Upper lobe of left lung (tissue), 4 donors: Measurements from ENCODE around the gene ARHGDIA.

ENCODE experiments used
- EP300 ChIP-seq, 4 donors: sonication (generic); formaldehyde crosslinking; IDR thresholded peaks; one replicate each; pipeline ENCODE4 v1.5.1; 2017; ENCODE audit warnings: antibody characterized with exemption in 4 of 4, control low read depth in 2 of 4
- POLR2A ChIP-seq, 4 donors: fragments of 450-650 bp; IDR thresholded peaks; one replicate each; pipeline ENCODE4 v1.5.1; 2016 to 2017; ENCODE audit warnings: antibody characterized with exemption in 4 of 4, mild to moderate bottlenecking in 2 of 4
- TF ChIP-seq, protein P1 (sequence below), 6 experiments: fragments of 450-650 bp in 4 of 6; fragments of 200-600 bp in 2 of 6; sonication (generic) in 2 of 6; IDR thresholded peaks; one replicate each; pipeline ENCODE4 v1.5.1; 2016 to 2019; ENCODE audit warnings: antibody characterized with exemption in 6 of 6

- TF ChIP-seq, protein P1, sequence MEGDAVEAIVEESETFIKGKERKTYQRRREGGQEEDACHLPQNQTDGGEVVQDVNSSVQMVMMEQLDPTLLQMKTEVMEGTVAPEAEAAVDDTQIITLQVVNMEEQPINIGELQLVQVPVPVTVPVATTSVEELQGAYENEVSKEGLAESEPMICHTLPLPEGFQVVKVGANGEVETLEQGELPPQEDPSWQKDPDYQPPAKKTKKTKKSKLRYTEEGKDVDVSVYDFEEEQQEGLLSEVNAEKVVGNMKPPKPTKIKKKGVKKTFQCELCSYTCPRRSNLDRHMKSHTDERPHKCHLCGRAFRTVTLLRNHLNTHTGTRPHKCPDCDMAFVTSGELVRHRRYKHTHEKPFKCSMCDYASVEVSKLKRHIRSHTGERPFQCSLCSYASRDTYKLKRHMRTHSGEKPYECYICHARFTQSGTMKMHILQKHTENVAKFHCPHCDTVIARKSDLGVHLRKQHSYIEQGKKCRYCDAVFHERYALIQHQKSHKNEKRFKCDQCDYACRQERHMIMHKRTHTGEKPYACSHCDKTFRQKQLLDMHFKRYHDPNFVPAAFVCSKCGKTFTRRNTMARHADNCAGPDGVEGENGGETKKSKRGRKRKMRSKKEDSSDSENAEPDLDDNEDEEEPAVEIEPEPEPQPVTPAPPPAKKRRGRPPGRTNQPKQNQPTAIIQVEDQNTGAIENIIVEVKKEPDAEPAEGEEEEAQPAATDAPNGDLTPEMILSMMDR (IDR thresholded peaks at IDR 0.05), result no peak
- TF ChIP-seq EP300 (IDR thresholded peaks at IDR 0.05), result no peak
- no peak for TF ChIP-seq POLR2A (IDR thresholded peaks at IDR 0.05)
Measured at GRCh38 chr17:81884968-81885367, 13.8 kb upstream of the ARHGDIA start.
